ENCODE data around the gene C1QC.
"Not testable (repeated sequence)": the region's sequence is repeated elsewhere in the genome, so short reads cannot be mapped to it uniquely, and the experiment has no call there.

The C1QC gene

DNA sequence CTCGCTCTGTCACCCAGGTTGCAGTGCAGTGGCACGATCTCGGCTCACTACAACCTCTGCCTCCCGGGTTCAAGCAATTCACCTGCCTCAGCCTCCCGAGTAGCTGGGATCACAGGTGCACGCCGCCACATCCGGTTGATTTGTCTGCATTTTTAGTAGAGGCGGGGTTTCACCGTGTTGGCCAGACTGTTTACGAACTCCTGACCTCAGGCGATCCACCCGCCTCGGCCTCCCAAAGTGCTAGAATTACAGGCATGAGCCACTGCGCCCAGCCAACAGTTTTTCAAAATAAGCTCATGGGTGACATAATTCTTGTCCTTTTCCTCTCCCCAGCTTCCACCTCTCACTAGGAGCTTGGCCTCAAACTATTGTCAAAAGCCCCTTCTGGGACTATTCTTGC, 32.7 kb downstream of the C1QC start:
- not testable (repeated sequence) for H3K36me3 ChIP-seq (ENCODE audit: control insufficient read depth in 2 of 2, insufficient read depth in 2 of 2, low read length in 2 of 2); H3K4me3 ChIP-seq (ENCODE audit: low read length in 2 of 2); H3K9ac ChIP-seq (ENCODE audit: low read depth in 1 of 2, low read length in 2 of 2); H3K27ac ChIP-seq (ENCODE audit: low read depth in 2 of 2, low read length in 2 of 2); H3K9me3 ChIP-seq (ENCODE audit: control insufficient read depth in 2 of 2, low read length in 2 of 2); H3K27me3 ChIP-seq (ENCODE audit: control insufficient read depth in 2 of 2, insufficient read depth in 2 of 2, low read length in 2 of 2)
- H3K4me1 ChIP-seq (ENCODE audit: control insufficient read depth in 2 of 2, insufficient read depth in 2 of 2, low read length in 2 of 2) = peaks cover 22 to 24% of the 10 kb centered on the region in 2 donors

DNA sequence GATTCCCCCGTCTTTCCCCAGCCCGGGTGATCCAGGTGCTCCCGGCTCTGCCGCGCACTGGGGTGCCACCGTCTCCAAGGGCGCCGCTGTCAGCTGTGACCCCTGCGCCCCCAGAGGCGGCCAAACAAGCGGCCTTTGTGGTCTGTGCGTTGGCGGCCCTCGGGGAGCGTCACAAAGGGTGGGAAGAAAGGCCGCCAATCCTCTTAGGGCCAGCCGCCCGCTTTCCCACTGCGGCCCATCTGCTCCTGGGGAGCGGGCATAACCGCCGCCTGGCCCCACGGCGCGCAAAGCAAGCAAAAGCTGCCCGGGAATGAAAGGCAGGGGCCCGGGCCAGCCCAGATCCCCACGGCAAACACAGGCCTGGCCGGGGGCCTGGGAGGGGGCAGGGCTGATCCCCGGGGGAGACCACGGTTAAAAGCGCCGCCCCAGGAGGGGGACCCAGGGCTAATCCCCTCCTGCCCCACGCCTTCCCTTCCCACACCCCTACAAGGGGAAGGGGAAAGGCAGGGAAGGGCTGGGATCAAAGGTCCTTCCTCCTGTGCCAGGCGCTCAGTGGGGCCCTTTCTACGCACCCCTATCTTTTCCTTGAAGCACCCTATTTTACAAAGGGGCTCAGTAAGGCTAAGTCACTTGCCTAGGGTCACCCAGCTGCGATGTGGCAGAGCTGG, 33.6 kb downstream of the C1QC start:
- Histone ChIP-seq H3K9me3 (ENCODE audit: control insufficient read depth in 2 of 2, low read length in 2 of 2) (no peaks in the 10 kb centered on the region), H3K4me3 (ENCODE audit: low read length in 2 of 2) (peak overlapping the region in 1 of 2 donors; percentile 4), H3K4me1 (ENCODE audit: control insufficient read depth in 2 of 2, insufficient read depth in 2 of 2, low read length in 2 of 2) (peaks cover 22 to 24% of the 10 kb centered on the region in 2 donors), H3K36me3 (ENCODE audit: control insufficient read depth in 2 of 2, insufficient read depth in 2 of 2, low read length in 2 of 2) (no peaks in the 10 kb centered on the region), H3K27me3 (ENCODE audit: control insufficient read depth in 2 of 2, insufficient read depth in 2 of 2, low read length in 2 of 2) (peaks cover 0 to 2% of the 10 kb centered on the region in 2 donors), H3K27ac (ENCODE audit: low read depth in 2 of 2, low read length in 2 of 2) (peak overlapping the region; percentile 9 to 37), H3K9ac (ENCODE audit: low read depth in 1 of 2, low read length in 2 of 2) (peak overlapping the region in 1 of 2 donors; percentile 45)

DNA sequence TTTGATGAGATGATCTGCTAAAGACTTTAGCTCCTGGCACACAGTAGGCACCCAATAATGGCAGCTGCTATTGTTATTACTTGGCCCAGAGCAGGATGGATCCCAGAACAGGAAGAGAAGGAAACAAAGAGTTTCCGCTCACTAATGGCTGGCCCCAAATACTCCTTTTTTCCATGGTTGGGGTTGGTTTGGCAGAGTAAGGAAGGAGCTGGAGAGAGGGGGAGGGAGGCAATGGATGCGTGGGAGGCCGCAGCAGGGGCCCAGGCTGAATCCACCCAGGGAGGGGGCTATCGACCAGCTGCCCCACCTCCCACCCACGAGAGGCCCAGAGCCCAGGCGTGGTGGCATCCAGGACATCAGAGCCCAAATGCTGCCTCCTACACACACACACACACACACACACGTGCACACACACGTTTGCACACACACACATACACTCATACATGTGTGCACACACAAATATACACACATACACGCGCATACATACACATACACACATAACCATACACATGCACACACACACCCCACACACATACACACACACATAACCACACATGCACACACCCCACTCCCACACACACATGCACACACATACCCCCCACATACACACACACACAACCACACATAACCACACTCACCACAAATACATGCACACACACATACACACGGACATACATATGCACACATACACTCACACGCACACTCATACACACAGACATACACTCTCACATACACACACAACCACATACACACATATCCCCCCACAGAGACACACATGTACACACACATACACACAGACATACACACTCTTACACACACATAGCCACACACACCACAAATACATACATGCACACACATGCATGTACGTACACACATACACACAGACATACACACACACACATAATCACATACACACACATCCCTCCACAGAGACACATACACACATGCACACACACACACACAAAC, 34.8 kb downstream of the C1QC start:
- Histone ChIP-seq H3K9me3 (ENCODE audit: control insufficient read depth in 2 of 2, low read length in 2 of 2) (no peaks in the 10 kb centered on the region), H3K4me3 (ENCODE audit: low read length in 2 of 2) (no peak overlapping the region), H3K27ac (ENCODE audit: low read depth in 2 of 2, low read length in 2 of 2) (no peak overlapping the region), H3K27me3 (ENCODE audit: control insufficient read depth in 2 of 2, insufficient read depth in 2 of 2, low read length in 2 of 2) (peaks cover 0 to 2% of the 10 kb centered on the region in 2 donors), H3K36me3 (ENCODE audit: control insufficient read depth in 2 of 2, insufficient read depth in 2 of 2, low read length in 2 of 2) (no peaks in the 10 kb centered on the region), H3K4me1 (ENCODE audit: control insufficient read depth in 2 of 2, insufficient read depth in 2 of 2, low read length in 2 of 2) (peaks cover 22 to 24% of the 10 kb centered on the region in 2 donors), H3K9ac (ENCODE audit: low read depth in 1 of 2, low read length in 2 of 2) (no peak overlapping the region)

GRCh38 chr1:22680726-22681125, 37.3 kb downstream of the C1QC start:
- no peaks in the 10 kb centered on the region for H3K27me3 ChIP-seq (ENCODE audit: control insufficient read depth in 2 of 2, insufficient read depth in 2 of 2, low read length in 2 of 2)
- no peak overlapping the region for H3K4me3 ChIP-seq (ENCODE audit: low read length in 2 of 2)
- no peaks in the 10 kb centered on the region for H3K9me3 ChIP-seq (ENCODE audit: control insufficient read depth in 2 of 2, low read length in 2 of 2)
- peaks cover 22 to 24% of the 10 kb centered on the region in 2 donors for H3K4me1 ChIP-seq (ENCODE audit: control insufficient read depth in 2 of 2, insufficient read depth in 2 of 2, low read length in 2 of 2)
- H3K36me3 ChIP-seq (ENCODE audit: control insufficient read depth in 2 of 2, insufficient read depth in 2 of 2, low read length in 2 of 2) = no peaks in the 10 kb centered on the region
- H3K27ac ChIP-seq (ENCODE audit: low read depth in 2 of 2, low read length in 2 of 2) = peak overlapping the region; percentile 48 to 64
- H3K9ac ChIP-seq (ENCODE audit: low read depth in 1 of 2, low read length in 2 of 2) = peak overlapping the region in 1 of 2 donors; percentile 23

DNA sequence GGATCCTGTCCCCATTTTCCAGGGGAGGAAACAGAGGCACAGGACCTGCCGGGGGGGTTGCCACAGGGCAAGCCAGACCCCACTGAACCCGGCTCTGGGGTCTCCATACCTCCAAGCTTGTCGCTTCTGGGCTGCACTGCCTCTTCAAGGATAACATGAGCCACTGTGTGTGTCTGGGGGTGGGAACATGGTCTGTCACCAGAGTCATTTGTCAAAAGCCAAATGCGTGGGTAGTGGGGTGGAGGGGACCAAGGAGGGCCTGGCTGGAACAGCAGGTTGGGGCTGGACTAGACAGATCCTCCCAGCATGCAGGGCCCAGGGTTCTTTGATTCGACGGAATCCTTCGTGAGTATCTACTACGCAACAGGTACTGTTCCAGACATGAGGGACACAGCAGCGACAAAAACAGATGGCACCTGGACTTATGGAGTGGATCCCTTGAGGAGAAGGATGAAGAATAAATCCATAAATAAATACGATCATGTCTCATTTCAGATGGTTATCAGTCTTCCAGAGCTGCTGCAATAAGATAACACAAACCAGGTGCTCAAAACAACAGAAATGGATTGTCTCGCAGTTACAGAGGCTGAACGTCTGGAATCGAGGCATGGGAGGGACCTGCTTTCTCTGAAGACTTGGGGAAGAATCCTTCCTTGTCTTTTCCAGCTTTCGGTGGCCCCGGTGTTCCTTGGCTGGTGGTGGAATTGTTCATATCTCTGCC, 38.3 kb downstream of the C1QC start:
- Histone ChIP-seq H3K4me1 (ENCODE audit: control insufficient read depth in 2 of 2, insufficient read depth in 2 of 2, low read length in 2 of 2) (peaks cover 18 to 19% of the 10 kb centered on the region in 2 donors), H3K9ac (ENCODE audit: low read depth in 1 of 2, low read length in 2 of 2) (no peak overlapping the region), H3K9me3 (ENCODE audit: control insufficient read depth in 2 of 2, low read length in 2 of 2) (no peaks in the 10 kb centered on the region), H3K4me3 (ENCODE audit: low read length in 2 of 2) (no peak overlapping the region), H3K27me3 (ENCODE audit: control insufficient read depth in 2 of 2, insufficient read depth in 2 of 2, low read length in 2 of 2) (no peaks in the 10 kb centered on the region), H3K27ac (ENCODE audit: low read depth in 2 of 2, low read length in 2 of 2) (no peak overlapping the region), H3K36me3 (ENCODE audit: control insufficient read depth in 2 of 2, insufficient read depth in 2 of 2, low read length in 2 of 2) (no peaks in the 10 kb centered on the region)

- Histone ChIP-seq H3K36me3 (ENCODE audit: control insufficient read depth in 2 of 2, insufficient read depth in 2 of 2, low read length in 2 of 2) (no peaks in the 10 kb centered on the region), H3K27me3 (ENCODE audit: control insufficient read depth in 2 of 2, insufficient read depth in 2 of 2, low read length in 2 of 2) (no peaks in the 10 kb centered on the region)
These were observed 40.1 kb downstream of the C1QC start for GRCh38 chr1:22683547-22683946.

DNA sequence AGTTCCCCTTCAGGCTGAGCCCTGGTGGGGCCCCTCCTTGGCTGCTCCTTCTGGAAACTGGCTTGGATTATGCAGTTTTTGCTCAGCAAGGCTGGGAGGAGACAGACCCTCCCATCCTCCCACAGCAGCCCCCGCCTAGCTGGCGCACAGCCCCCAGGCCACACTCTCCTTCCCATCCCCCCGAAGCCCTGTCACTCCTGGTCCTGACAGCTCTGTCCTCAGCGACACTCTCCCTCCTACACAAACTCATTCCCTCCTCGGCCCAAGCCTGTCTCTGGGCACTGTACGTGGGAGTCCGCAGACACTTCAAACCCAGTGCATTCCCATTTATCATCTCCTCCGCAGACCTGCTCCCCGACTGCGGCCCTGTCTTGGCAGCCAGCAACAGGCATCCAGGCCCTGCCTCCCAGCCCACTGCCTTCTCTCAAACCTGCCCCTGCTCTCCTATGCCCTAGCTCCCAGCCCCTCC, 42.2 kb downstream of the C1QC start:
- Histone ChIP-seq H3K4me3 (ENCODE audit: low read length in 2 of 2) (no peak overlapping the region), H3K27ac (ENCODE audit: low read depth in 2 of 2, low read length in 2 of 2) (no peak overlapping the region), H3K36me3 (ENCODE audit: control insufficient read depth in 2 of 2, insufficient read depth in 2 of 2, low read length in 2 of 2) (no peaks in the 10 kb centered on the region), H3K4me1 (ENCODE audit: control insufficient read depth in 2 of 2, insufficient read depth in 2 of 2, low read length in 2 of 2) (peaks cover under 1% of the 10 kb centered on the region in 2 donors), H3K9me3 (ENCODE audit: control insufficient read depth in 2 of 2, low read length in 2 of 2) (no peaks in the 10 kb centered on the region), H3K9ac (ENCODE audit: low read depth in 1 of 2, low read length in 2 of 2) (no peak overlapping the region), H3K27me3 (ENCODE audit: control insufficient read depth in 2 of 2, insufficient read depth in 2 of 2, low read length in 2 of 2) (no peaks in the 10 kb centered on the region)

More at GRCh38 chr1:22683547-22683946, 40.1 kb downstream of the C1QC start:
- no peak overlapping the region for H3K9ac ChIP-seq (ENCODE audit: low read depth in 1 of 2, low read length in 2 of 2)
- H3K27ac ChIP-seq (ENCODE audit: low read depth in 2 of 2, low read length in 2 of 2) = no peak overlapping the region
- no peaks in the 10 kb centered on the region for H3K9me3 ChIP-seq (ENCODE audit: control insufficient read depth in 2 of 2, low read length in 2 of 2)
- no peak overlapping the region for H3K4me3 ChIP-seq (ENCODE audit: low read length in 2 of 2)
- peaks cover 8% of the 10 kb centered on the region in 2 donors for H3K4me1 ChIP-seq (ENCODE audit: control insufficient read depth in 2 of 2, insufficient read depth in 2 of 2, low read length in 2 of 2)

DNA sequence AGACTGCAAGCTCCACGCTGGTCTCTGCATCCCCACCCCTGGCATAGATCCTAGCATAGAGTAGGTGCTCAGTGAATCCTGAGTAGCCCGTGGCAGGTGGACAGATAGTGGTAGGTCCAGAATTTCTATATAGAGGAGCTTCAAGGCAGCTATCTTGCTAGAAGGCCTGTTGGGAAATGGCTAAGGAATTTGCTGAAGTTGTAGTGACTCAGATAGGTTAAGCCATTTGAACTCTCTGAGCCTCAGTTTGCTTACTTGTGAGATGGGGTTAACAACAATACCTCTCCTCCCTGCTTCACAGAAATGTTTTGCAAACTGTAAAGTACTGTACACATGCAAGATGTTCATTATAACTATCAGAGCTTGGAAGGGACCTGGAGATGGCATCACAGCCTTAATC, 43.8 kb downstream of the C1QC start:
- no peak overlapping the region for H3K27ac ChIP-seq (ENCODE audit: low read depth in 2 of 2, low read length in 2 of 2)
- H3K36me3 ChIP-seq (ENCODE audit: control insufficient read depth in 2 of 2, insufficient read depth in 2 of 2, low read length in 2 of 2) = no peaks in the 10 kb centered on the region
- no peaks in the 10 kb centered on the region for H3K9me3 ChIP-seq (ENCODE audit: control insufficient read depth in 2 of 2, low read length in 2 of 2)
- no peaks in the 10 kb centered on the region for H3K4me1 ChIP-seq (ENCODE audit: control insufficient read depth in 2 of 2, insufficient read depth in 2 of 2, low read length in 2 of 2)
- H3K4me3 ChIP-seq (ENCODE audit: low read length in 2 of 2) = no peak overlapping the region
- H3K9ac ChIP-seq (ENCODE audit: low read depth in 1 of 2, low read length in 2 of 2) = no peak overlapping the region
- H3K27me3 ChIP-seq (ENCODE audit: control insufficient read depth in 2 of 2, insufficient read depth in 2 of 2, low read length in 2 of 2) = no peaks in the 10 kb centered on the region

GRCh38 chr1:22688466-22688865, 45.0 kb downstream of the C1QC start:
- H3K9me3 ChIP-seq (ENCODE audit: control insufficient read depth in 2 of 2, low read length in 2 of 2) = no peaks in the 10 kb centered on the region
- no peaks in the 10 kb centered on the region for H3K27me3 ChIP-seq (ENCODE audit: control insufficient read depth in 2 of 2, insufficient read depth in 2 of 2, low read length in 2 of 2)
- H3K27ac ChIP-seq (ENCODE audit: low read depth in 2 of 2, low read length in 2 of 2) = no peak overlapping the region
- H3K4me1 ChIP-seq (ENCODE audit: control insufficient read depth in 2 of 2, insufficient read depth in 2 of 2, low read length in 2 of 2) = no peaks in the 10 kb centered on the region
- H3K9ac ChIP-seq (ENCODE audit: low read depth in 1 of 2, low read length in 2 of 2) = no peak overlapping the region
- no peak overlapping the region for H3K4me3 ChIP-seq (ENCODE audit: low read length in 2 of 2)
- no peaks in the 10 kb centered on the region for H3K36me3 ChIP-seq (ENCODE audit: control insufficient read depth in 2 of 2, insufficient read depth in 2 of 2, low read length in 2 of 2)
